ENCODE results near the gene MERTK. TPM values are rescaled to one million over a fixed set of nuclear protein-coding genes. Genes with fewer than 3 reads are reported as not detected.

Gene MERTK
- total and polyA plus RNA-seq, 10 of the 15 experiments (the other 5 are each of a cell fraction or from before 2014, with no cell fraction given), result 0.13 to 30.6 (median 0.50) TPM

DNA sequence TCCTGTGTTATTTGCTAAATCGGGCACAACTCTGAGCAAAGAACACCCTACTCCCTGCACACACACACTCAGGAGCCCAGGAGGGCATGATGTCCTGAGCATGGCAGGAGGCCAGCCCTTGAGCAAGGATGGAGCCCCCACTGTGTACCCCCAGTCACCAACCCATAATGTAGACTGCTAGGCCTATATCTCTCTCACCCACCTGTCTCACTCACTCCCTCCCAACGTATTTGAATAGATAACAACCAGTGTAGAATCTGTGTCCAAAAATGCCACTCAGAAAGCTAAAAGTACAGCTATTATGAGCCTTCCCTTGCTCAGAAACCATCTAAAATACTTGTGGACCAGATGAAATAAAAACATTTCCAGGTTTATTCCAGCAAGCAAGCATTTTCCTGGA lies 29.3 kb downstream of the MERTK start (continued):
- TF ChIP-seq, protein P1, sequence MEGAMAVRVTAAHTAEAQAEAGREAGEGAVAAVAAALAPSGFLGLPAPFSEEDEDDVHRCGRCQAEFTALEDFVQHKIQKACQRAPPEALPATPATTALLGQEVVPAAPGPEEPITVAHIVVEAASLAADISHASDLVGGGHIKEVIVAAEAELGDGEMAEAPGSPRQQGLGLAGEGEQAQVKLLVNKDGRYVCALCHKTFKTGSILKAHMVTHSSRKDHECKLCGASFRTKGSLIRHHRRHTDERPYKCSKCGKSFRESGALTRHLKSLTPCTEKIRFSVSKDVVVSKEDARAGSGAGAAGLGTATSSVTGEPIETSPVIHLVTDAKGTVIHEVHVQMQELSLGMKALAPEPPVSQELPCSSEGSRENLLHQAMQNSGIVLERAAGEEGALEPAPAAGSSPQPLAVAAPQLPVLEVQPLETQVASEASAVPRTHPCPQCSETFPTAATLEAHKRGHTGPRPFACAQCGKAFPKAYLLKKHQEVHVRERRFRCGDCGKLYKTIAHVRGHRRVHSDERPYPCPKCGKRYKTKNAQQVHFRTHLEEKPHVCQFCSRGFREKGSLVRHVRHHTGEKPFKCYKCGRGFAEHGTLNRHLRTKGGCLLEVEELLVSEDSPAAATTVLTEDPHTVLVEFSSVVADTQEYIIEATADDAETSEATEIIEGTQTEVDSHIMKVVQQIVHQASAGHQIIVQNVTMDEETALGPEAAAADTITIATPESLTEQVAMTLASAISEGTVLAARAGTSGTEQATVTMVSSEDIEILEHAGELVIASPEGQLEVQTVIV (IDR thresholded peaks at IDR 0.05; ENCODE audit: borderline replicate concordance, partially characterized antibody), result no peak

DNA sequence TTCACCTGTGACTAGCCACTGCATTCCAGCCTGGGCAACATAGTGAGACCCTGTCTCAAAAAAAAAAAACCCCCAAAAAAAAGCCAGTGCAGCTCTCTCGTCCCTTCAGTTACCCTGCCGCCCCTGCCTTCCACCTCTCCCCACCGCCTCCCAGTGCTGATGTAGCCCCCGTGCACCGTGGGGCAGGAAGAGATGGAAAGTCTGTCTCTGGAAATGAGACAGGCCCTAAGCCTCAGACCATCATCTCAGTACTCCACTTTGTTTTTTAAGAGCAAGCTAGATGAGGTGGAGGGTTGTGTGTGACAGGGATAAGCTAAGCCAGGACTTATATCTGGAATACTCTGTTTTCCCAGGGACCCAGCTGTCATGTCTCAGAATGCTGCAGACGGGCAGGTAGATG lies 32.0 kb downstream of the MERTK start:
- TF ChIP-seq POU2F2 (IDR thresholded peaks at IDR 0.05; ENCODE audit: borderline replicate concordance, low read depth, low read length), result no peak
- TF ChIP-seq TAF1 (IDR thresholded peaks at IDR 0.05; ENCODE audit: borderline replicate concordance, low read depth, low read length), result no peak
- no peak for TF ChIP-seq NR2C2 (IDR thresholded peaks at IDR 0.05; ENCODE audit: borderline replicate concordance, control insufficient read depth, insufficient read length, low read depth)
- no peak for TF ChIP-seq RAD21 (IDR thresholded peaks at IDR 0.05; ENCODE audit: insufficient read depth, low read depth, low read length)
- no peak for TF ChIP-seq MYB (IDR thresholded peaks at IDR 0.05; ENCODE audit: borderline replicate concordance, low read depth, low read length)
- TF ChIP-seq ESRRA (IDR thresholded peaks at IDR 0.05; ENCODE audit: low read length), result no peak
- no peak for TF ChIP-seq NR2C1 (IDR thresholded peaks at IDR 0.05)
- no peak for TF ChIP-seq SMAD5 (IDR thresholded peaks at IDR 0.05; ENCODE audit: low read depth)
- TF ChIP-seq ETV6 (conservative IDR thresholded peaks at IDR 0.05 in 1 of 2, IDR thresholded peaks at IDR 0.05 in 1 of 2; ENCODE audit: borderline replicate concordance in 1 of 2, low read depth in 1 of 2), result no peak
- TF ChIP-seq NRF1 (conservative IDR thresholded peaks at IDR 0.05; ENCODE audit: low read depth, low read length), result no peak
- no peak for TF ChIP-seq SMARCA5 (IDR thresholded peaks at IDR 0.05)
- TF ChIP-seq RUNX3 (IDR thresholded peaks at IDR 0.05; ENCODE audit: low read length), result no peak
- no peak for TF ChIP-seq ZNF217 (IDR thresholded peaks at IDR 0.05)
- H3K36me3 ChIP-seq (ENCODE audit: control insufficient read depth in 2 of 2, insufficient read depth in 2 of 2, low read length in 1 of 2), result no peaks in the 10 kb centered on the region; a peak in 1 of 4 replicates
- H3K27ac ChIP-seq (ENCODE audit: control insufficient read depth, insufficient read depth), result no peak overlapping the region
- SMC1A ChIA-PET (ENCODE audit: uncharacterized antibody, unreplicated experiment), result interaction anchor here (1.5 kb wide), 1 partner anchor 19 kb away, joined by 3 read pairs; no protein-coding TSS in a partner anchor
- peak; percentile 47 for ATAC-seq
- no peaks in the 10 kb centered on the region for H3K9me3 ChIP-seq (replicated peaks; ENCODE audit: control insufficient read depth, insufficient read depth, low read length)
- H3K4me1 ChIP-seq (ENCODE audit: control insufficient read depth, insufficient read depth, low read length), result no peaks in the 10 kb centered on the region
- 7% methylated on average over 6 of the region's 6 CpGs for WGBS (ENCODE audit: insufficient coverage, insufficient replicate concordance, low lambda C conversion rate, missing lambda C conversion rate)
- BruUV-seq (replicated peaks), result no TSS peak
- intact Hi-C loops (cut with micrococcal nuclease; ENCODE audit: unreplicated experiment), result no loop called here
- no peak for DNase-seq (ENCODE audit: low read depth, low spot score)
- no peak overlapping the region for H3K4me2 ChIP-seq (ENCODE audit: control insufficient read depth, insufficient read depth)
- in situ Hi-C loops (cut with MboI), result no loop called here
- POLR2A ChIA-PET, result no interaction called here
- no peaks in the 10 kb centered on the region for H3K27me3 ChIP-seq (replicated peaks in 1 of 2; ENCODE audit: control insufficient read depth in 2 of 2, insufficient read depth in 2 of 2, low read length in 1 of 2)
- no peaks in the 10 kb centered on the region for H3K79me2 ChIP-seq (ENCODE audit: control insufficient read depth, insufficient read depth, low read length)
- no peaks in the 10 kb centered on the region for H4K20me1 ChIP-seq (ENCODE audit: control insufficient read depth, insufficient read depth)
- H2AFZ ChIP-seq (ENCODE audit: control insufficient read depth, low read depth, low read length), result no peak overlapping the region
- CTCF ChIA-PET, result no interaction called here
- no peak for FAIRE-seq
- H3K4me3 ChIP-seq, result no peak overlapping the region
- H3K9ac ChIP-seq (ENCODE audit: control insufficient read depth, insufficient read depth, low read length), result no peak overlapping the region
- RAD21 ChIA-PET (ENCODE audit: unreplicated experiment), result interaction anchor here (1.7 kb wide), 1 partner anchor 30 kb away, joined by 4 read pairs; no protein-coding TSS in a partner anchor

All from GM12878 (cell line).